ENCODE measurements around the gene TUBA1C.

The TUBA1C gene

DNA sequence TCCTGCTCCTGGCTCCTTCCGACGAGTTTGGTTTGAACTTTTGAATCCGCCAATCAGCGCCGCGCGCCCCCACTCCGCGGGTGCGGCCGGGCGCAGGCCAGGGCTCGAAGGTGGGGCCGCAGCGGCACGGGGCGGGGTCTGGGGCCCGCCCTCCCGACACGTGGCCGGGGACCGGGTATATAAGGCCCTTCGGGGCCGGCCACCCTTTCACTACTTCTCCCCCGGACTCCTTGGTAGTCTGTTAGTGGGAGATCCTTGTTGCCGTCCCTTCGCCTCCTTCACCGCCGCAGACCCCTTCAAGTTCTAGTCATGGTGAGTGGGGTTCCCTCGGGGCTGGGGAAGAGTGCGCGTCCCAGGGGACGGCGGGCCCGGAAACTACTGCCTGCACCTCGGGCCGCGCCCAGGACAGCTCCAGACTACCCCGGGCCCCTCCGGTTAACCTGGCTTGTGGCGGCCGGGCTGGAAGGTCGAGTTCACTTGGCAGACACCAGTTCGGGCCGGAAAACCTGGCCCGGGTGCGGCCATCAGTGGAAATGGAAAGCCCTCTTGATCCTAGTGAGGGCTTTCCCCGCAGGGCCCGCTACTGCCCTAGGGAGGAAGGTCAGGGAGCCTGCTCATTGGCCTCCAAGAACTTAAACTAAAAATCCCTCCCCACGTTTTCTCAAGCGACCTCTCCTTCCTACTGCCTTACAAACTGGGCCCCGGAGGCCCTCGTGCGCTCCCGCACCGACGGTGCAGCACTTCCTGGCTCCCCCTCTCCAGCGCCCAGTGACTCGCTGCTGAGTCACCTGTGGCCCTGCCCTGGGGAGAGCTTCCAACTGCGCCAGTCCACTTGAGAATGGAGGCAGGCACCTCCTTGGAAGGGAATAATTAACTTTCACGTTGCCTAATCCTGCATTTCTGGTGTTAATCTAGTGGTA, at the start of gene TUBA1C:
Gene TUBA1C (plus strand): TSS at position 210 of the 920 bp plus-strand sequence. CDS start 100 bp downstream, at position 310.
- peak within 1 kb of the TSS; percentile 78 to 79 for H3K4me3 ChIP-seq (ENCODE audit: low read depth in 1 of 2, low read length in 1 of 2)
- H3K27me3 ChIP-seq, result no peaks in the 10 kb centered on the region
- peak within 1 kb of the TSS; percentile 83 for H3K27ac ChIP-seq
- no peaks in the 10 kb centered on the region for H3K9me3 ChIP-seq
- peaks cover 34 to 36% of the 10 kb centered on the region in 2 experiments for H3K4me1 ChIP-seq (ENCODE audit: control insufficient read depth in 1 of 2, insufficient read depth in 1 of 2, low read depth in 1 of 2, low read length in 1 of 2)
- H3K36me3 ChIP-seq, result peaks cover 12% of the 10 kb centered on the region
- TF ChIP-seq, protein P1, sequence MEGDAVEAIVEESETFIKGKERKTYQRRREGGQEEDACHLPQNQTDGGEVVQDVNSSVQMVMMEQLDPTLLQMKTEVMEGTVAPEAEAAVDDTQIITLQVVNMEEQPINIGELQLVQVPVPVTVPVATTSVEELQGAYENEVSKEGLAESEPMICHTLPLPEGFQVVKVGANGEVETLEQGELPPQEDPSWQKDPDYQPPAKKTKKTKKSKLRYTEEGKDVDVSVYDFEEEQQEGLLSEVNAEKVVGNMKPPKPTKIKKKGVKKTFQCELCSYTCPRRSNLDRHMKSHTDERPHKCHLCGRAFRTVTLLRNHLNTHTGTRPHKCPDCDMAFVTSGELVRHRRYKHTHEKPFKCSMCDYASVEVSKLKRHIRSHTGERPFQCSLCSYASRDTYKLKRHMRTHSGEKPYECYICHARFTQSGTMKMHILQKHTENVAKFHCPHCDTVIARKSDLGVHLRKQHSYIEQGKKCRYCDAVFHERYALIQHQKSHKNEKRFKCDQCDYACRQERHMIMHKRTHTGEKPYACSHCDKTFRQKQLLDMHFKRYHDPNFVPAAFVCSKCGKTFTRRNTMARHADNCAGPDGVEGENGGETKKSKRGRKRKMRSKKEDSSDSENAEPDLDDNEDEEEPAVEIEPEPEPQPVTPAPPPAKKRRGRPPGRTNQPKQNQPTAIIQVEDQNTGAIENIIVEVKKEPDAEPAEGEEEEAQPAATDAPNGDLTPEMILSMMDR (IDR thresholded peaks at IDR 0.05), result no peak

DNA sequence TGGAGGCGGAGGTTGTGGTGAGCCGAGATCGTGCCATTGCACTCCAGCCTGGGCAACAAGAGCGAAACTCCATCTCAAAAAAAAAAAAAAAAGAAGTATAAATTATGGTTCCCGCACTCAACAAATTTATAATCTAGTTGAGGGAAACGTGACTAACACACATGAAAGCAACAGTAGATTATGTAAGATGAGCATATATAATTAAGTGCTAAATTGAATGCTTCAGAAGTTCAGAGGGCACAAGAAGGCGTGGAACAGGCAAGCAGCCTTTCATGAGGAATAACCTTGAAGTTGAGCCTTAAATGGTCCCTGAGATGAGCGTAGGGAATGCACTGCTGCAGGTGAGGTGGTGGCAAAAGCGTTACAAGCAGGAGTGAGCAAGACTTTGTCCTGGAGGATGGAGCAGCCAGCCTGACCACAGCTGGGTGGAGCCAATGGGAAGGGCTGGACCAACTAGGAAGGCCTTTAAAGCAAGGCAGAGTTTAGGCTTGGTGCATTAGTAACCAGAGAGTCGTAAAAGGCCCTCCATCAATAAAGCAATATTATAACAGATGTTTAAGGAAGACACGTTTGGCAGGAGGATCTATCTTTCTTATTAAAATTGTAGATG, 45.4 kb upstream of the TUBA1C start:
- TF ChIP-seq, protein P1 (IDR thresholded peaks at IDR 0.05), result no peak
- H3K27ac ChIP-seq, result no peak overlapping the region
- H3K4me1 ChIP-seq (ENCODE audit: control insufficient read depth in 1 of 2, insufficient read depth in 1 of 2, low read depth in 1 of 2, low read length in 1 of 2), result peaks cover 35 to 39% of the 10 kb centered on the region in 2 experiments
- no peaks in the 10 kb centered on the region for H3K36me3 ChIP-seq
- H3K27me3 ChIP-seq, result no peaks in the 10 kb centered on the region
- H3K9me3 ChIP-seq, result no peaks in the 10 kb centered on the region
- H3K4me3 ChIP-seq (ENCODE audit: low read depth in 1 of 2, low read length in 1 of 2), result no peak overlapping the region

DNA sequence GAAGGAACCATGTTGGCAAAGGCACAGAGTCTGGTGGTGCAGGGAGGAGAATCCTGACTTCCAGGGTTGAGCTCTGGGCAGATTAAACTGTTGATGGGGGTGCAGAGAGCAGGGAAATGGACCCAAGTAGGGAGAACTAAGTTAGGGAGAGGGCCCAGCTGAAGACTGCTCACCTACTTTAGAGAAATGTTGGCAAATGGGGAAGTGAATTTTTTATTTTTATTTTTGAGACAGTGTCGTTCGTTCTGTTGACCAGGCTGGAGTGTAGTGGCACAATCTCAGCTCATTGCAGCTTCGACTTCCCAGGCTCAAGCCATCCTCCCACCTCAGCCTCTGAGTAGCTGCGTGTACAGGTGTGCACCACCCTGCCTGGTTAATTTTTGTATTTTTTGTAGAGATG, 43.9 kb upstream of the TUBA1C start:
- peak overlapping the region; percentile 68 for H3K27ac ChIP-seq
- no peaks in the 10 kb centered on the region for H3K36me3 ChIP-seq
- no peak overlapping the region for H3K4me3 ChIP-seq (ENCODE audit: low read depth in 1 of 2, low read length in 1 of 2)
- H3K4me1 ChIP-seq (ENCODE audit: control insufficient read depth in 1 of 2, insufficient read depth in 1 of 2, low read depth in 1 of 2, low read length in 1 of 2), result peaks cover 42 to 43% of the 10 kb centered on the region in 2 experiments
- no peaks in the 10 kb centered on the region for H3K27me3 ChIP-seq
- no peaks in the 10 kb centered on the region for H3K9me3 ChIP-seq
- TF ChIP-seq, protein P1 (IDR thresholded peaks at IDR 0.05), result no peak

DNA sequence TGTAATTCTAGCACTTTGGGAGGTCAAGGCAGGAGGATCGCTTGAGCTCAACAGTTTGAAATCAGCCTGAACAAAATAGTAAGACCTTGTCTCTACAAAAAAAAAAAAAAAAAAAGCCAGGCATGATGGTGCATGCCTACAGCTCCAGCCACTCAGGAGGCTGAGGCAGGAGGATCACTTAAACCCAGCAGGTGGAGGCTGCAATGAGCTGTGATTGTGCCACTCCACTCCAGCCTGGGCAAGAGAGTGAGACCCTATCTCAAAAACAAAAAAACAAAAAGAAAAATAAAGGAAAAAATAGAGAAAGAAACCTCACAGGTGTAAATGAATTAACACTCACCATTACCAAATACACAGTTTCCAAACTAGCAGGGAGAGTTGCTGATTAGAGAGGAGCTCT, 41.8 kb upstream of the TUBA1C start:
- H3K27ac ChIP-seq, result peak overlapping the region; percentile 90
- peaks cover 42 to 43% of the 10 kb centered on the region in 2 experiments for H3K4me1 ChIP-seq (ENCODE audit: control insufficient read depth in 1 of 2, insufficient read depth in 1 of 2, low read depth in 1 of 2, low read length in 1 of 2)

DNA sequence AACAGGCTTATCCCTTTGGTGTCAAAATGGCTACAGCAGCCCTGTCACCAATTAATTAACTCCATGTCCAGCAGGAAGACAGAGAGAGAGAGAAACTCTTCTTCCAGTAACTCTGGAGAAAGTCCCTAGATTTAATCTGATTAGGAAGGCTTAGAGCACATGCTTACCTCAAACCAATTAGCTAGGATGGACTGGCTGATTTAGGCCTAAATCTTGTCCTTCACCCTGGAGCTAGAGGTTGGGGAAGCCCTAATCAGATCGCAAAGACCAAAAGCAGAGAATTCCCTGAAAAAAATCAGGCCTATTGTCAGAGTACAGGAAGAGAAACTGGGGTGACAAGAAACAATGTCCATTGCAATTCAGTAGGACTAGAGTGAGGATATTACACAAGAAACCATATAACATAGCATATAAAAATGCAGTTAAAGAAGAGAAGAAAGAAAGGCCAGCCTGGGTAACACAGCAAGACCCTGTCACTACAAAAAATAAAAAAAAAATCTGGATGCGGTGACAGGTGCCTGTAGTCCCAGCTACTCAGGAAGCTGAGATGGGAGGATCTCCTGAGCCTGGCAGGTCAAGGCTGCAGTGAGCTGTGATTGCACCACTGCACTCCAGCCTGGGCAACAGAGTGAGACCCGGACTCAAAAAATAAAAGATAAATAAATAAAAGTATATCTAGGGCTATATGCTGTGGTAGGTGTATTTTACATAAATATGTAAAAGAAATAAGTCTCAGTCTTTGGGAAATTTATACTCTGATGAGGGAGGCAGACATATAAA, 41.1 kb upstream of the TUBA1C start:
- Histone ChIP-seq H3K27ac (peak overlapping the region; percentile 90), H3K4me3 (ENCODE audit: low read depth in 1 of 2, low read length in 1 of 2) (no peak overlapping the region), H3K27me3 (no peaks in the 10 kb centered on the region), H3K4me1 (ENCODE audit: control insufficient read depth in 1 of 2, insufficient read depth in 1 of 2, low read depth in 1 of 2, low read length in 1 of 2) (peaks cover 42 to 43% of the 10 kb centered on the region in 2 experiments), H3K36me3 (no peaks in the 10 kb centered on the region), H3K9me3 (no peaks in the 10 kb centered on the region)
- TF ChIP-seq, protein P1 (IDR thresholded peaks at IDR 0.05), result no peak

More for the DNA sequence above, 41.8 kb upstream of the TUBA1C start:
- Histone ChIP-seq H3K36me3 (no peaks in the 10 kb centered on the region), H3K4me3 (ENCODE audit: low read depth in 1 of 2, low read length in 1 of 2) (peak overlapping the region; percentile 16 to 44), H3K27me3 (no peaks in the 10 kb centered on the region), H3K9me3 (no peaks in the 10 kb centered on the region)
- TF ChIP-seq, protein P1 (IDR thresholded peaks at IDR 0.05), result no peak

All from neutrophil (primary cell).